Neuronal stem cell (in vitro differentiated cells): ENCODE results near the gene DEK. TPM values are rescaled to one million over a fixed set of nuclear protein-coding genes. Genes with fewer than 3 reads are reported as not detected.
"Not testable (repeated sequence)": the region's sequence is repeated elsewhere in the genome, so short reads cannot be mapped to it uniquely, and the experiment has no call there.

Experiments
- DNase-seq: peaks from one replicate; pipeline ENCODE4 v3.0.0-alpha.2; 2013; ENCODE audit warnings: low spot score
- H2AFZ ChIP-seq: one replicate; pipeline ENCODE4 v1.6.1; 2013; ENCODE audit warnings: mild to moderate bottlenecking, low read length, inconsistent platforms
- H2AK5ac ChIP-seq: 2 replicates; pipeline ENCODE4 v1.6.1; 2013; ENCODE audit warnings: low read depth, mild to moderate bottlenecking, inconsistent platforms, low read length, moderate library complexity, mixed read lengths
- H2BK120ac ChIP-seq: 2 replicates; pipeline ENCODE4 v1.6.1; 2013; ENCODE audit warnings: low read depth, mild to moderate bottlenecking, inconsistent platforms, low read length, moderate library complexity, mixed read lengths
- H2BK12ac ChIP-seq: one replicate; pipeline ENCODE4 v1.6.1; 2013; ENCODE audit warnings: low read length, inconsistent platforms
- H2BK15ac ChIP-seq: 2 replicates; pipeline ENCODE4 v1.6.1; 2013; ENCODE audit warnings: mild to moderate bottlenecking, low read length, inconsistent platforms, mixed read lengths
- H2BK5ac ChIP-seq: one replicate; pipeline ENCODE4 v1.6.1; 2013; ENCODE audit warnings: inconsistent platforms, mild to moderate bottlenecking, low read length, moderate library complexity
- H3K14ac ChIP-seq: one replicate; pipeline ENCODE4 v1.6.1; 2013; ENCODE audit warnings: low read length, inconsistent platforms
- H3K18ac ChIP-seq: 2 replicates; pipeline ENCODE4 v1.6.1; 2013; ENCODE audit warnings: low read length, inconsistent platforms
- H3K23ac ChIP-seq: 2 replicates; pipeline ENCODE4 v1.6.1; 2013; ENCODE audit warnings: low read depth, mild to moderate bottlenecking, mixed read lengths, low read length, inconsistent platforms; ENCODE audit not compliant: poor library complexity
- H3K27ac ChIP-seq: replicated peaks from 3 replicates; pipeline ENCODE4 v1.5.1; 2013; ENCODE audit warnings: low read length, inconsistent platforms
- H3K27me3 ChIP-seq, 3 experiments: 2 replicates each; pipeline ENCODE4 v1.6.1; 2013; ENCODE audit warnings: low read length in 3 of 3, mild to moderate bottlenecking in 2 of 3, inconsistent platforms in 1 of 3, low read depth in 1 of 3, mixed read lengths in 1 of 3, moderate library complexity in 1 of 3; ENCODE audit not compliant: control insufficient read depth in 3 of 3, insufficient read depth in 3 of 3
- H3K36me3 ChIP-seq, 2 donors: replicated peaks in 1 of 2; 2 replicates each; pipeline ENCODE4 v1.6.1; 2013; ENCODE audit warnings: low read length in 2 of 2; ENCODE audit not compliant: control insufficient read depth in 2 of 2, insufficient read depth in 2 of 2
- H3K4ac ChIP-seq: 2 replicates; pipeline ENCODE4 v1.6.1; 2013; ENCODE audit warnings: inconsistent platforms, mild to moderate bottlenecking, low read length, moderate library complexity
- H3K4me1 ChIP-seq, 2 donors: 1 replicate in 1 of 2; 2 replicates in 1 of 2; pipeline ENCODE4 v1.6.1; 2013; ENCODE audit warnings: low read length in 2 of 2, low read depth in 1 of 2; ENCODE audit not compliant: control insufficient read depth in 2 of 2, insufficient read depth in 1 of 2
- H3K4me2 ChIP-seq: one replicate; pipeline ENCODE4 v1.6.1; 2013; ENCODE audit warnings: mild to moderate bottlenecking, low read length, inconsistent platforms; ENCODE audit not compliant: insufficient read depth, poor library complexity, severe bottlenecking
- H3K4me3 ChIP-seq, 2 donors: 2 replicates each; pipeline ENCODE4 v1.5.1; 2013; ENCODE audit warnings: low read length in 2 of 2, mild to moderate bottlenecking in 2 of 2, inconsistent platforms in 1 of 2, moderate library complexity in 1 of 2
- H3K79me1 ChIP-seq: one replicate; pipeline ENCODE4 v1.6.1; 2013; ENCODE audit warnings: low read depth, mild to moderate bottlenecking, inconsistent platforms, low read length, moderate library complexity
- H3K9ac ChIP-seq: one replicate; pipeline ENCODE4 v1.6.1; 2013; ENCODE audit warnings: mild to moderate bottlenecking, low read depth, low read length, inconsistent platforms; ENCODE audit not compliant: poor library complexity
- H3K9me3 ChIP-seq, 2 donors: replicated peaks in 1 of 2; 2 replicates each; pipeline versions ENCODE3 to v1.6.1; 2013; ENCODE audit warnings: low read length in 2 of 2, mild to moderate bottlenecking in 2 of 2, inconsistent platforms in 1 of 2, low read depth in 1 of 2, mixed read lengths in 1 of 2, moderate library complexity in 1 of 2; ENCODE audit not compliant: control insufficient read depth in 2 of 2, insufficient read depth in 1 of 2
- H4K8ac ChIP-seq: one replicate; pipeline ENCODE4 v1.6.1; 2013; ENCODE audit warnings: low read depth, mild to moderate bottlenecking, inconsistent platforms, low read length, moderate library complexity
- H4K91ac ChIP-seq: one replicate; pipeline ENCODE4 v1.6.1; 2013; ENCODE audit warnings: low read length, low read depth, mild to moderate bottlenecking, inconsistent platforms; ENCODE audit not compliant: poor library complexity
- WGBS, 2 donors: extraction: QIAGEN DNeasy Blood & Tissue Kit; methylation state at CpG; one replicate each; pipeline ENCODE4 v1.1.7; 2013; ENCODE audit warnings: missing lambda C conversion rate in 2 of 2, mixed read lengths in 1 of 2; ENCODE audit not compliant: insufficient read length in 2 of 2, insufficient replicate concordance in 1 of 2; ENCODE audit errors: extremely low coverage in 2 of 2; 5-methylcytosine and 5-hydroxymethylcytosine counted together
- small RNA-seq: library from polyadenylated mRNA; stranded (forward); fragments of <200 nt; extraction: miRNeasy Mini kit (QIAGEN cat#:217004); gene quantifications from one replicate; pipeline ENCODE3, GENCODE V24; 2013; ENCODE audit not compliant: insufficient read depth

DEK gene

DNA sequence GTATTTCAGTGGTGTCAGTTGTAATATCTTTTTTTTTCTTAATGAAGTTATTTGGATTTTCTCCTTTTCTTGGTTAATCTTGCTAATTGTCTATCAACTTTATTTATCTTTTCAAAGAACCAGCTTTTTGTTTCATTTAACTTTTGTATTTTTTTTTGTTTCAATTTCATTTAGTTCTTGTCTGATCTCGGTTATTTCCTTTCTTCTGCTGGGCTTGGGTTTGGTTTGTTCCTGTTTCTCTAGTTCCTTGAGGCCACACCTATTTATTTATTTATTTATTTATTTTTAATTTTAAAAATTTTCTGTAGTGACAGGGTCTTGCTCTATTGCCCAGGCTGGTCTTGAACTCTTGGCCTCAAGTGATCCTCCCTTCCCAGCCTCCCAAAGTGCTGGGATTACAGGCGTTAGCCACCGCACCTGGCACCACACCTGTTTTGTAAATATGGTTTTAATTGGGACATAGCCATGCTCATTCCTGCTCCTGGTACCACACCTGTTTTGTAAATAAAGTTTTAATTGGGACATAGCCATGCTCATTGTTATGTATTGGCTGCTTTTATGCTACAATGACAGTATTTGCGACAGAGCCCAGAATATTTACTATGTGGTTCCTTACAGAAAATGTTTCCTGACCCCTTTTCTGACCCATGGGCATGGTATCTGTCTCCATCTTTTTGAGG, 86.9 kb downstream of the DEK start:
- H2BK12ac ChIP-seq, result no peak overlapping the region
- no peak overlapping the region for H3K14ac ChIP-seq
- no peak overlapping the region for H3K4me2 ChIP-seq
- WGBS, 2 donors, result no CpG with 5 or more reads among the region's 4 CpGs
- H3K9me3 ChIP-seq, result no peaks in the 10 kb centered on the region
- H2AK5ac ChIP-seq, result no peak overlapping the region
- H3K4me3 ChIP-seq, result no peak overlapping the region
- H3K27ac ChIP-seq, result no peak overlapping the region
- H4K91ac ChIP-seq, result no peak overlapping the region
- no peak overlapping the region for H2BK120ac ChIP-seq
- no peaks in the 10 kb centered on the region for H3K36me3 ChIP-seq
- H3K4me1 ChIP-seq, result no peaks in the 10 kb centered on the region
- no peak overlapping the region for H3K23ac ChIP-seq
- H3K27me3 ChIP-seq, result no peaks in the 10 kb centered on the region
- H3K18ac ChIP-seq, result no peak overlapping the region
- no peak overlapping the region for H4K8ac ChIP-seq
- H2AFZ ChIP-seq, result no peak overlapping the region
- H3K79me1 ChIP-seq, result no peaks in the 10 kb centered on the region
- no peak overlapping the region for H3K9ac ChIP-seq
- no peak overlapping the region for H2BK5ac ChIP-seq
- H3K4ac ChIP-seq, result no peak overlapping the region
- H2BK15ac ChIP-seq, result no peak overlapping the region
- DNase-seq, result no peak

DNA sequence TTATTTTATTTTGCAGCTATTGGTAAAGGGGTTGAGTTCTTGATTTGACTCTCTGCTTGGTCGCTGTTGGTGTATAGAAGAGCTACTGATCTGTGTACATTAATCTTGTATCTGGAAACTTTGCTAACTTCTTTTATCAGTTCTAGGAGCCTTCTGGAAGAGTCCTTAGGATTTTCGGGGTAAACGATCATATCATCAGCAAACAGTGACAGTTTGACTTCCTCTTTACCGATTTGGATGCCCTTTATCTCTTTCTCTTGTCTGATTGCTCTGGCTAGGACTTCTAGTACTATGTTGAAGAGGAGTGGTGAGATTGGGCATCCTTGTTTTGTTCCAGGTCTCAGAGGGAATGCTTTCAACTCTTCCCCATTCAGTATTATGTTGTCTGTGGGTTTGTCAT, 88.1 kb downstream of the DEK start:
- not testable (repeated sequence) for H3K4me2 ChIP-seq, H2BK5ac ChIP-seq, H3K18ac ChIP-seq, H3K27me3 ChIP-seq, H2BK120ac ChIP-seq, H3K9ac ChIP-seq, H2AK5ac ChIP-seq, H3K9me3 ChIP-seq, H4K91ac ChIP-seq, H3K4ac ChIP-seq, H2BK15ac ChIP-seq, H2AFZ ChIP-seq, H4K8ac ChIP-seq, H3K14ac ChIP-seq, H3K27ac ChIP-seq, DNase-seq, H3K4me3 ChIP-seq, H3K79me1 ChIP-seq, H3K23ac ChIP-seq, H3K4me1 ChIP-seq, H2BK12ac ChIP-seq
- WGBS, 2 donors, result no CpG with 5 or more reads among the region's 4 CpGs
- H3K36me3 ChIP-seq, result peaks cover 2 to 12% of the 10 kb centered on the region in 2 donors

Small RNA genes within 50 kb of the gene (small RNA-seq; reads per million reads assigned to genes)
- gene AL138825.1 (not detected), gene RF00019 (not detected), gene RNU6-263P (not detected)
